HepG2 (cell line): ENCODE measurements around the gene CBL.

Experiments used
- ATAD3A ChIP-seq: sonication (generic); formaldehyde crosslinking; IDR thresholded peaks from 2 replicates; pipeline ENCODE4 v1.4.0; 2020; ENCODE audit warnings: missing genetic modification reagents
- CENPX ChIP-seq: sonication (generic); formaldehyde crosslinking; IDR thresholded peaks from 2 replicates; pipeline ENCODE4 v1.9.0; 2021; ENCODE audit warnings: mild to moderate bottlenecking, missing genetic modification reagents, moderate library complexity
- EZH2 ChIP-seq: conservative IDR thresholded peaks from 2 replicates; pipeline ENCODE4 v1.6.1; 2012; ENCODE audit warnings: mild to moderate bottlenecking, low read depth, low read length, moderate library complexity
- FOSL2 ChIP-seq: sonication (generic); formaldehyde crosslinking; IDR thresholded peaks from 2 replicates; pipeline ENCODE4 v1.4.0; 2020; ENCODE audit warnings: missing genetic modification reagents
- HOXD1 ChIP-seq: sonication (generic); formaldehyde crosslinking; IDR thresholded peaks from 2 replicates; pipeline ENCODE4 v1.5.0; 2020; ENCODE audit warnings: missing genetic modification reagents
- KLF6 ChIP-seq: IDR thresholded peaks from 2 replicates; pipeline ENCODE4 v1.8.0; 2016; ENCODE audit warnings: missing biosample characterization, missing genetic modification reagents
- RFX5 ChIP-seq: IDR thresholded peaks from 2 replicates; pipeline ENCODE4 v1.6.1; 2011; ENCODE audit warnings: low read depth, low read length, improper control_type of control experiment
- TF ChIP-seq, protein P1 (sequence below): sonication (generic); formaldehyde crosslinking; IDR thresholded peaks from 2 replicates; pipeline ENCODE4 v1.4.0; 2020; ENCODE audit warnings: missing genetic modification reagents
- TF ChIP-seq, protein P2 (sequence below): IDR thresholded peaks from 2 replicates; pipeline ENCODE4 v1.6.1; 2012; ENCODE audit warnings: inconsistent platforms

DNA sequence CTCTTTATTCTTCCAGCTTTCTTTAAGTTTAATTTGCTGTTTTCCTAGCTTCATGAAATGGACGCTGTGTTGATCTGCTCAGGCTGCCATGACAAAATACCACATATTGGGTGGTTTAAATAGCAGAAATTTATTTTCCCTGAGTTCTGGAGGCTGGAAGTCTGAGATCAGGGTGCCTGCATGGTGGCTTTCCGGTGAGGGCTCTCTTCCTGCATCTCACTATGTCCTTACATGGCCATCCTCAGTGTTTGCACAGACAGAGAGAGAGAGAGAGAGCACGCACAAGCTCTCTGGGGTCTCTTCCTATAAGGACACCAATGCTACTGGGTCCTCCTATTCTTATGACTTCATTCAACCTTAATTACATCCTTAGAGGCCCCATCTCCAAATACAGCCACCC is 82.1 kb downstream of the CBL start:
- no peak for TF ChIP-seq KLF6
- no peak for TF ChIP-seq RFX5
- TF ChIP-seq EZH2 = no peak
- TF ChIP-seq HOXD1 = no peak
- no peak for TF ChIP-seq CENPX (CRISPR knock-in tag)
- no peak for TF ChIP-seq FOSL2 (CRISPR knock-in tag)
- TF ChIP-seq ATAD3A (CRISPR knock-in tag) = no peak
- TF ChIP-seq, protein P1, sequence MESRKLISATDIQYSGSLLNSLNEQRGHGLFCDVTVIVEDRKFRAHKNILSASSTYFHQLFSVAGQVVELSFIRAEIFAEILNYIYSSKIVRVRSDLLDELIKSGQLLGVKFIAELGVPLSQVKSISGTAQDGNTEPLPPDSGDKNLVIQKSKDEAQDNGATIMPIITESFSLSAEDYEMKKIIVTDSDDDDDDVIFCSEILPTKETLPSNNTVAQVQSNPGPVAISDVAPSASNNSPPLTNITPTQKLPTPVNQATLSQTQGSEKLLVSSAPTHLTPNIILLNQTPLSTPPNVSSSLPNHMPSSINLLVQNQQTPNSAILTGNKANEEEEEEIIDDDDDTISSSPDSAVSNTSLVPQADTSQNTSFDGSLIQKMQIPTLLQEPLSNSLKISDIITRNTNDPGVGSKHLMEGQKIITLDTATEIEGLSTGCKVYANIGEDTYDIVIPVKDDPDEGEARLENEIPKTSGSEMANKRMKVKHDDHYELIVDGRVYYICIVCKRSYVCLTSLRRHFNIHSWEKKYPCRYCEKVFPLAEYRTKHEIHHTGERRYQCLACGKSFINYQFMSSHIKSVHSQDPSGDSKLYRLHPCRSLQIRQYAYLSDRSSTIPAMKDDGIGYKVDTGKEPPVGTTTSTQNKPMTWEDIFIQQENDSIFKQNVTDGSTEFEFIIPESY (CRISPR knock-in tag) = no peak
- TF ChIP-seq, protein P2, sequence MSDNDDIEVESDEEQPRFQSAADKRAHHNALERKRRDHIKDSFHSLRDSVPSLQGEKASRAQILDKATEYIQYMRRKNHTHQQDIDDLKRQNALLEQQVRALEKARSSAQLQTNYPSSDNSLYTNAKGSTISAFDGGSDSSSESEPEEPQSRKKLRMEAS = no peak
